GM18951 (cell line): ENCODE results near the gene ST7.

ENCODE experiments used
- POLR2A ChIP-seq: IDR thresholded peaks from 4 replicates; pipeline ENCODE4 v1.6.1; 2011; ENCODE audit warnings: mild to moderate bottlenecking; ENCODE audit not compliant: insufficient read length, insufficient read depth; ENCODE audit errors: extremely low read depth
- in situ Hi-C: fragments of 300-500 bp; cut with MboI; formaldehyde crosslinking; loops from one replicate; pipeline ENCODE4 v1.12.0; 2022; ENCODE audit warnings: low sequenced_read_pairs, mixed read lengths, inconsistent platforms; ENCODE audit not compliant: unreplicated experiment

Gene ST7

DNA sequence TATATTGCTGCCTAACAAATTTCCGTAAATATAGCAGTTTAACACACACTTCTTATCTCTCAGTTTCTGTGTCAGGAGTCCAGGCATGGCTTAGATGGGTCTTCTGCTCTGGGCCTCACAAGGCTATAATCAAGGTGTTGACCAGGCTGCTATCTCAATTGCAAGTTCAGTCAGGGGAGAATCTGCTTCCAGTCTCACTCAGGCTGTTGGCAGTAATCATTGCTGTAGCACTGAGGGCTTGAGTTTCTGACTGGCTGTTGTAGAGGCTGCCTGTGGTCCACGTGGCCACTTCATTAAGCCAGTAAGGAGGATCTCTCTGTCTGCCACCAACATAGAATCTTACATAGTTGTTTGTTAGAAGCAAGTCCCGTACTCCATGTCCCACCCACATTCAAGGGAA is 138.4 kb downstream of the ST7 start:
- TF ChIP-seq POLR2A = no peak
- in situ Hi-C loops = no loop called here

DNA sequence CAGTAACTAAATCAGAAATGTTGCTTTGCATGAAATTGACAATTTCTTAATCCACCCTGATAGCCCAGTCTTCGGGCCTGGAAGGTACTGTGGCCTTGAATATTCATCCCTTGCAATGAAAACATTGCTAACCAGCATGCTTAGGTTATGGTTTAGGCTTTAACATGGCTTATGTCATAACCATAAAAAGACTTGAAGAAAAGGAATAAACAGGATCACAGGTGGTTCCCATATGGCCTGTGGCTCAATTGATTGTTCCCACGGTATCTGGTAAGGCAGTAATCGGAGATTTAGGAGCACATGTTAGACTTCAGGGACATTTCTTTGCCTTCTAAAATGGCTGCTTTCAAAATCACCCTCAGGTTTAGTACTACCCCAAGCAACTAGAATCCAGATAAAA is 139.5 kb downstream of the ST7 start:
- TF ChIP-seq POLR2A = no peak
- in situ Hi-C loops = no loop called here

- no peak for TF ChIP-seq POLR2A
- in situ Hi-C loops = no loop called here
Observed at GRCh38 chr7:117094457-117094856, 141.2 kb downstream of the ST7 start.

DNA sequence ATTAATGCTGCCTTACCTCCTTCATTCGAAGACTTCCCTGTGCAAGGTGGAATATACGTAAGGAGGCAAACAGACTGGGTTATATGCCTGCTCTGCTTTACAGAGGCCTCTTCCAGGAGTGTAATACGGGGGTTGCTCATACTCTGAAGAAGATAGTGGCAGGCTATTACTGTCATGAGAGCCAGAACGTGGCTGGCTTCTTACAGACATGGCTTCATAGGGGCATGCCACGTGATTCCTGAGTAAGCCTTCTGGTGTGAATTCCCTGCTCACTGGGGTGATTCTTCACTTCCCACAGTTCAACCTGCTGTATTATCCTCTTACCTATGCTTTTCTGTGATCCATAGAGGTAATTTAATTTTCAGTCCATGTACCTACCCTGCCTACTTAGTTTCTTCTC is 141.8 kb downstream of the ST7 start:
- no peak for TF ChIP-seq POLR2A
- in situ Hi-C loops = no loop called here

GRCh38 chr7:117096330-117096729 is 143.0 kb downstream of the ST7 start:
- TF ChIP-seq POLR2A = no peak
- in situ Hi-C loops = no loop called here

DNA sequence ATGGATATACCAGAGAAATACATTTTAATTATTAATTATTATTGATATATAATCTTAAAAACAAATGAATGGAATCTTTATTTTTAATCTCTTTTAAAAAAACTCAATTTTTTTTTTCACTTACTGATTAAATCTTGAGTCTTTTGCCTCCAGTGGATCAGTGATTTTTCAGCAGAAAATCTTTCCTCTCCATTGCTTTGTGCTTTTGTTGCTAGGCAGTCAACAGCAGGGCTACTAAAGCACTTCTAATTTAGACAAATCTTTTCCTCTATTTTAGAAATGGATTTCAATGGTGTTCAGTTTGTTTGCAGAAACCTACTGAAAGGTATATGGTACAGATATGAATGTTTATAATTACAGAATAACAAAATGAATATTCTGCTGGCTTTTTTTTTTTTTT is 143.6 kb downstream of the ST7 start:
- in situ Hi-C loops = no loop called here
- TF ChIP-seq POLR2A = no peak

GRCh38 chr7:117097860-117098259 is 144.6 kb downstream of the ST7 start:
- in situ Hi-C loops = no loop called here
- no peak for TF ChIP-seq POLR2A

DNA sequence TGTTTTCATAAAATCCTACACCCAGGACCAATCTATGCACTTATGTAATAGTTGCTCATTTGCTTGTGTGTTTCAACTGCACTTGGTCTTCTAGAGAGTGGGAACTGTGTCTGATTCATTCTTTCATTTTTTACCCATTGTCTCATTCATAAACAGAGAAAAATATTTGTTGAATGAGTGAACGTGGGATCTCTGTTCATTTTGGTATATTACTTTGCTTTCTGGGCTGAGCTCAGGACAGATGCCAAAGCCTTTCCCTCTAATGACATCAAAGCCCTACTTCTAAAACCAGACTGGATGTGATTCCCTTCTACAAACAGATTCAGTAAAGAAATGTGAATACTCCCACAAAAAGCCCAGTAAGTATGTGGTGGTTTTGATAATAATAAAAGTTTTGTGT is 145.2 kb downstream of the ST7 start:
- in situ Hi-C loops = no loop called here
- TF ChIP-seq POLR2A = no peak

DNA sequence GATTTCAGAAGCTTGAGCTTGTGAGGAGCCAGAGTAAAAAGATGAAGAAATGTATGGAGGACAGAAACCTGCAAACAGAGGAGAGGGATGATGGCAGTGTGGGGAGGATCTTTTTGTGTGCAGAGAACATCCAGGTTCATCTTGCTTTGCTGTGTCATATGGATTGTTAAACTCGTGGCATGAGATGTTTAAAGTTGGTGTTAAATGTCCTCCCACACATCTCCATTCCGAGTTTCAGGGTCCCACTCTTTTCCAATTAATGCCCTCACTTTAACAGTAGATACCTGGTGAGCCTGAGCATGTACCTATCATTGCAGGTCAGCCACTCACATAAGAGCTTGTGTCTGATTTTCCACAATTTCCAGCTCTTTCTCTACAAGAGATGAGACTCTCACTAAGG is 147.7 kb downstream of the ST7 start:
- in situ Hi-C loops = no loop called here
- TF ChIP-seq POLR2A = no peak

DNA sequence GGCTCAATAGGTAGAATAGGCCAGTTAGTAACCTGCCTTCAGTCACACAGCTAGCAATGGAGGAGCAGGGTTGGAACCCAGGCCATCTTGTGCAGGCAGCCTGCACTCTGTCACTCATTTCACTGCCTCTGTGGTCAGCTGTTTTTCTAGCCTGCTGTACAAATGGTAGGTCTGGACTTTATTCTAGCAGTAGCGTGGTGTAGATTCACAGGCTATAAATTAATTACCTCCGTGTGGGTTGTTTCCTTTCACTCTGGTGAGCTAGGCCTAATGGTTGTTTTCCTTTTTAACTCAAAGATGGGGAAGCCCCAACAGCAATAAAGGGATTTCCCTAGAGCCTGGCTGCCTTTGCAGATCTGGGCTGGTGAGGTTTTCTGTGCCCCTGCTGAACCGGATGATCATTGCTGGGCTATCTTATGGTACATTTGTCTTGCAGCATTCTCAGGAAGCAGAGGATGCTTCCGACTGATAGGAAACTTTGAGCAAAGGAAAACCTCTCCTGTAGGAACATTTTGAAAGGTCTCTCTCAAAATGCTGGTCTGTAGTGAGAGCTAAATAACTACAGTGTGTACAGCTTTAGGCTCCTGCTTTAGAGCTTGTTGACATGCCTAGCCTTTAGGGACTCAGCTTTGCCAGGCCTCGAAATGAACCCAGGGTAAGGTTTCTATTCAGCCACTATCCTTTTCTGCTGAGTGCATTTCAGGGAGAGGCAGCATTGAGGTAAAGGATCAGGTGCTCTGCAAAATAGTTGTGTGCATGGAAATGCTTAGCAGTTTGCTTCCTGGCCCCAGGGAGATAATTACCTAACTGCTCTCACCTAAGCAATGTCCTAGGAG is 157.4 kb downstream of the ST7 start:
- TF ChIP-seq POLR2A = no peak
- in situ Hi-C loops = no loop called here

- TF ChIP-seq POLR2A = no peak
- in situ Hi-C loops = no loop called here
Observed at GRCh38 chr7:117111535-117111934, 158.2 kb downstream of the ST7 start.

DNA sequence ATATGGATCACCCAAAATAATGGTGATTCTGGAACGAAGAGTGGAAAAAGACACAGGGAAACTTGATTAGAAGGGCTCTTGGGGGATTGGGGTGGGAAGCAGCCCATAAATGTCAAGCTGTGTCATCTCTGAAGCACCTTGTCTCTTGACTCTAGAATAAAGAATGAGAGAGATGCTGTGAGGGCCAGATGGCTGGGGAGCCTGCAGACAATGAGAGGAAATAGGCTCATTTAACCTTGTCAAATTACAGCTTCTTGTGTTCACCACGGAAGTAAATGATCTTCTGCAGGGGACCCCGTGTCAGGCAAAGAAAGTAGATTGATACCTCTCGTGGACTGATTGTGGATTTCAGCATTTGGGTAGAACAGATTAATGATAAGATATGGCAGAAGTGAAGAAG is 159.3 kb downstream of the ST7 start:
- in situ Hi-C loops = no loop called here
- TF ChIP-seq POLR2A = no peak

DNA sequence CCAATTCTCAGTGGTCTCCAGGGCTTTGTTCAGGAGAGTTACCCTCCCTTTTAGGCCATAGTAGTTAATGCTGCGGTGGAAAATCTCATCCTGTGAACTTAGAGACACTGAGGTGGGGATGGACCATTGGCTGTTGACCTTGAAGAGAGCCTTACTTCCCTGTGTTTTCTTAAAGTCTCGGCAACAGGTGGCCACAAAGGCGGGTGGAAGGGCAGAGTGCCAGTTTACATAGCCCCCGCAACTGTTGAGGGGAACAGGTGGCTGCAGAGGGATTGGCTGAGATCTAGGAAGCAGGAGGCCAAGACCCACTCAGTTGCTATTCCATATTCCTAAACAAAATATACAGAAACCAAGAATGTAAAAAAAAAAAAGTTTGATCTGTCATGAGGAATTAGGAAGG is 160.6 kb downstream of the ST7 start:
- no peak for TF ChIP-seq POLR2A
- in situ Hi-C loops = no loop called here

DNA sequence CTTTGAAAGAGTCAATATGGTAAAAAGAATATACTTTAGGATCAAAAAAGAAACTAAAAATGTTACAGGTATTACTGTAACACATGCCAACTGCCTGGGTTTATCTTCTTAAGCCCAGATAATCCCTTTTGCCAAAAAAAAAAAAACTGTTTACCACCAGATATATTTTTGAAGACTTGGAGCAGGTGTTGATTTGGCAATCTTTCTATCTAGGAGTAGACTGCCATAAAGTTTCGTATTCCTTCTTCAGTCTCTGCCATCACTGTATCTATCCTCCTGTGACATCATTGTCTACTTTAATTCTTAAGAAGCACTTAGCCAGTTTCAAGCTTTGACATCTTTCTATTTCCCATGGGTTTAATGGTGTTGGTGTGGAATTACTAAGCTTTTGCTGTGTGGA is 161.0 kb downstream of the ST7 start:
- no peak for TF ChIP-seq POLR2A
- in situ Hi-C loops = no loop called here

GRCh38 chr7:117116211-117116610 is 162.9 kb downstream of the ST7 start:
- no peak for TF ChIP-seq POLR2A
- in situ Hi-C loops = loop anchor here (5.0 kb wide), 1 partner anchor 129 kb away; no protein-coding TSS in a partner anchor

GRCh38 chr7:117117172-117117571 is 163.9 kb downstream of the ST7 start:
- no peak for TF ChIP-seq POLR2A
- in situ Hi-C loops = loop anchor here (5.0 kb wide), 1 partner anchor 130 kb away; no protein-coding TSS in a partner anchor
